ENCODE measurements around the gene RBM18. TPM values are rescaled to one million over a fixed set of nuclear protein-coding genes. Genes with fewer than 3 reads are reported as not detected.

Gene RBM18
- polyA plus RNA-seq, 1 donor from 2014 or later = 48.8 TPM

DNA sequence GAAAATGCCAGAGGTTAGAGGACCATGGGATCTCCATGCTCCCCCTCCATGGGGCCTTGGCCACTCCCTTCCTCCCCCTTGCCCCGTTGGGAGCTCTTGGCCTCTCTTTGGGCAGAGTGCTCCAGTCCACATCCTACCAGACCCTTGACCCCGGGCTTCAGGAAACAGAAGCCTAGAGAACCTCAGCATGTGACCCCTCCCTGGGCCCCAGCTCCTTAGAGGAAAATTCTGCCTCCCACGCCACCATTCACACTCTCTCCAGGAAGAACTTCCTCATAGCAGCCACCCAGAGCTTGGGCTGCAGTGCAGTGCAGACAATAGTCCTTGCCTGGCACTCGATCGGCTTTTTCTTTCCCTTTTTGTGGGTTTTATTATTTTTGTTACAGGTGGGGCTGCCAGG, 41.8 kb downstream of the RBM18 start:
- H3K4me2 ChIP-seq (ENCODE audit: low read length) = no peak overlapping the region
- H3K27me3 ChIP-seq (ENCODE audit: insufficient read depth, low read depth, low read length) = peaks cover 100% of the 10 kb centered on the region
- no peaks in the 10 kb centered on the region for H3K9me3 ChIP-seq (ENCODE audit: low read length)
- no peaks in the 10 kb centered on the region for H3K79me2 ChIP-seq (replicated peaks; ENCODE audit: insufficient read depth, low read length)
- H2AFZ ChIP-seq (ENCODE audit: low read depth, low read length) = no peak overlapping the region
- TF ChIP-seq EP300 (conservative IDR thresholded peaks at IDR 0.05; ENCODE audit: poor library complexity, severe bottlenecking) (no peak), POLR2AphosphoS5 (IDR thresholded peaks at IDR 0.05) (no peak), TAF1 (IDR thresholded peaks at IDR 0.05; ENCODE audit: low read depth) (no peak), EZH2 (IDR thresholded peaks at IDR 0.05; ENCODE audit: borderline replicate concordance, insufficient read depth, low read length, poor library complexity, severe bottlenecking) (no peak), SMC3 (conservative IDR thresholded peaks at IDR 0.05; ENCODE audit: poor library complexity) (no peak), RAD21 (conservative IDR thresholded peaks at IDR 0.05) (no peak), MXI1 (conservative IDR thresholded peaks at IDR 0.05; ENCODE audit: poor library complexity, severe bottlenecking) (no peak)
- TF ChIP-seq, protein P1, sequence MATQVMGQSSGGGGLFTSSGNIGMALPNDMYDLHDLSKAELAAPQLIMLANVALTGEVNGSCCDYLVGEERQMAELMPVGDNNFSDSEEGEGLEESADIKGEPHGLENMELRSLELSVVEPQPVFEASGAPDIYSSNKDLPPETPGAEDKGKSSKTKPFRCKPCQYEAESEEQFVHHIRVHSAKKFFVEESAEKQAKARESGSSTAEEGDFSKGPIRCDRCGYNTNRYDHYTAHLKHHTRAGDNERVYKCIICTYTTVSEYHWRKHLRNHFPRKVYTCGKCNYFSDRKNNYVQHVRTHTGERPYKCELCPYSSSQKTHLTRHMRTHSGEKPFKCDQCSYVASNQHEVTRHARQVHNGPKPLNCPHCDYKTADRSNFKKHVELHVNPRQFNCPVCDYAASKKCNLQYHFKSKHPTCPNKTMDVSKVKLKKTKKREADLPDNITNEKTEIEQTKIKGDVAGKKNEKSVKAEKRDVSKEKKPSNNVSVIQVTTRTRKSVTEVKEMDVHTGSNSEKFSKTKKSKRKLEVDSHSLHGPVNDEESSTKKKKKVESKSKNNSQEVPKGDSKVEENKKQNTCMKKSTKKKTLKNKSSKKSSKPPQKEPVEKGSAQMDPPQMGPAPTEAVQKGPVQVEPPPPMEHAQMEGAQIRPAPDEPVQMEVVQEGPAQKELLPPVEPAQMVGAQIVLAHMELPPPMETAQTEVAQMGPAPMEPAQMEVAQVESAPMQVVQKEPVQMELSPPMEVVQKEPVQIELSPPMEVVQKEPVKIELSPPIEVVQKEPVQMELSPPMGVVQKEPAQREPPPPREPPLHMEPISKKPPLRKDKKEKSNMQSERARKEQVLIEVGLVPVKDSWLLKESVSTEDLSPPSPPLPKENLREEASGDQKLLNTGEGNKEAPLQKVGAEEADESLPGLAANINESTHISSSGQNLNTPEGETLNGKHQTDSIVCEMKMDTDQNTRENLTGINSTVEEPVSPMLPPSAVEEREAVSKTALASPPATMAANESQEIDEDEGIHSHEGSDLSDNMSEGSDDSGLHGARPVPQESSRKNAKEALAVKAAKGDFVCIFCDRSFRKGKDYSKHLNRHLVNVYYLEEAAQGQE (IDR thresholded peaks at IDR 0.05; ENCODE audit: borderline replicate concordance) = no peak
- TF ChIP-seq, protein P2, sequence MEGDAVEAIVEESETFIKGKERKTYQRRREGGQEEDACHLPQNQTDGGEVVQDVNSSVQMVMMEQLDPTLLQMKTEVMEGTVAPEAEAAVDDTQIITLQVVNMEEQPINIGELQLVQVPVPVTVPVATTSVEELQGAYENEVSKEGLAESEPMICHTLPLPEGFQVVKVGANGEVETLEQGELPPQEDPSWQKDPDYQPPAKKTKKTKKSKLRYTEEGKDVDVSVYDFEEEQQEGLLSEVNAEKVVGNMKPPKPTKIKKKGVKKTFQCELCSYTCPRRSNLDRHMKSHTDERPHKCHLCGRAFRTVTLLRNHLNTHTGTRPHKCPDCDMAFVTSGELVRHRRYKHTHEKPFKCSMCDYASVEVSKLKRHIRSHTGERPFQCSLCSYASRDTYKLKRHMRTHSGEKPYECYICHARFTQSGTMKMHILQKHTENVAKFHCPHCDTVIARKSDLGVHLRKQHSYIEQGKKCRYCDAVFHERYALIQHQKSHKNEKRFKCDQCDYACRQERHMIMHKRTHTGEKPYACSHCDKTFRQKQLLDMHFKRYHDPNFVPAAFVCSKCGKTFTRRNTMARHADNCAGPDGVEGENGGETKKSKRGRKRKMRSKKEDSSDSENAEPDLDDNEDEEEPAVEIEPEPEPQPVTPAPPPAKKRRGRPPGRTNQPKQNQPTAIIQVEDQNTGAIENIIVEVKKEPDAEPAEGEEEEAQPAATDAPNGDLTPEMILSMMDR (IDR thresholded peaks at IDR 0.05; ENCODE audit: poor library complexity, severe bottlenecking) = no peak
- H3K36me3 ChIP-seq (ENCODE audit: insufficient read depth, low read length) = no peaks in the 10 kb centered on the region
- no peaks in the 10 kb centered on the region for H4K20me1 ChIP-seq (ENCODE audit: insufficient read depth)
- no peak overlapping the region for H3K9ac ChIP-seq (ENCODE audit: low read length)
- H3K9me2 ChIP-seq (ENCODE audit: insufficient read depth, low read length) = no peaks in the 10 kb centered on the region
- no peaks in the 10 kb centered on the region for H3F3A ChIP-seq (ENCODE audit: insufficient read depth, low read length, poor library complexity, severe bottlenecking)
- no peak overlapping the region for H3K27ac ChIP-seq (ENCODE audit: low read length)
- no peak overlapping the region for H3K4me3 ChIP-seq (ENCODE audit: low read length)

DNA sequence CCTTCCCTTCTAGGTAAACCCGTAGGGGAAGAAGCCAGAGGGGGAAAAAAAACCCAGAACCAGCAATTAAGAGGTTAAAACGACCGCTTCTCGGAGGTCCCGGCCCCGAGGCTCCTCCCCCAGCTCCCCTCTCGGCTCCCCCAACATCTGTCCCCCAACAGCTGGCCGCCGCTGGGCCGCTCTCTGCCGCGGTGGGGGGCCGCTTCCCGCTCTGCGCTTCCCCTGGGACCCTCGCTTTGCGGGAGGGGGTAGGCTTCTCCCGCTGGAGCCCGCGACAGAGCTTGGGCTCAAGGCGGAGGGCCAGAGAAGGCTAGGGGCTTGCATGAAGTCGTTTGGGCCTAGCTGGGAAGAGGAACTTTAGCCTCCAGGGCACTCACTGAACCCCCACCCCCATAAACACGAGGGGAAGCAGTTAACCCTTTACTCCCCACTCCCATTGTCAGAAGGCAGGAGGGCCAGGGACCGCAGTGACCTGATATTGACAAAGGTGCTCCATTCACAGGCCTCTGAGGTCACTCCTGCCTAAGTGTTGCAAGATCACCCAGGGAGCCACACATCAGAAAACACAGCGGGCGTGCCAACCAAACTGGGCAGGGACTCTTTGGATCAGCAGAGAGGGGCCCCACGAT, 43.3 kb downstream of the RBM18 start:
- no peak overlapping the region for H2AFZ ChIP-seq (ENCODE audit: low read depth, low read length)
- H3K27ac ChIP-seq (ENCODE audit: low read length) = no peak overlapping the region
- no peaks in the 10 kb centered on the region for H3K9me3 ChIP-seq (ENCODE audit: low read length)
- TF ChIP-seq TAF1 (IDR thresholded peaks at IDR 0.05; ENCODE audit: low read depth) (no peak), EP300 (conservative IDR thresholded peaks at IDR 0.05; ENCODE audit: poor library complexity, severe bottlenecking) (no peak)
- TF ChIP-seq, protein P2 (IDR thresholded peaks at IDR 0.05; ENCODE audit: poor library complexity, severe bottlenecking) = no peak
- no peaks in the 10 kb centered on the region for H3K9me2 ChIP-seq (ENCODE audit: insufficient read depth, low read length)
- H4K20me1 ChIP-seq (ENCODE audit: insufficient read depth) = no peaks in the 10 kb centered on the region
- no peak overlapping the region for H3K4me2 ChIP-seq (ENCODE audit: low read length)
- no peak overlapping the region for H3K4me3 ChIP-seq (ENCODE audit: low read length)
- no peak overlapping the region for H3K9ac ChIP-seq (ENCODE audit: low read length)
- no peaks in the 10 kb centered on the region for H3K36me3 ChIP-seq (ENCODE audit: insufficient read depth, low read length)
- H3F3A ChIP-seq (ENCODE audit: insufficient read depth, low read length, poor library complexity, severe bottlenecking) = no peaks in the 10 kb centered on the region
- H3K79me2 ChIP-seq (replicated peaks; ENCODE audit: insufficient read depth, low read length) = no peaks in the 10 kb centered on the region
- peaks cover 100% of the 10 kb centered on the region for H3K27me3 ChIP-seq (ENCODE audit: insufficient read depth, low read depth, low read length)
